ENCODE measurements around the gene FUT8.

FUT8 gene

DNA sequence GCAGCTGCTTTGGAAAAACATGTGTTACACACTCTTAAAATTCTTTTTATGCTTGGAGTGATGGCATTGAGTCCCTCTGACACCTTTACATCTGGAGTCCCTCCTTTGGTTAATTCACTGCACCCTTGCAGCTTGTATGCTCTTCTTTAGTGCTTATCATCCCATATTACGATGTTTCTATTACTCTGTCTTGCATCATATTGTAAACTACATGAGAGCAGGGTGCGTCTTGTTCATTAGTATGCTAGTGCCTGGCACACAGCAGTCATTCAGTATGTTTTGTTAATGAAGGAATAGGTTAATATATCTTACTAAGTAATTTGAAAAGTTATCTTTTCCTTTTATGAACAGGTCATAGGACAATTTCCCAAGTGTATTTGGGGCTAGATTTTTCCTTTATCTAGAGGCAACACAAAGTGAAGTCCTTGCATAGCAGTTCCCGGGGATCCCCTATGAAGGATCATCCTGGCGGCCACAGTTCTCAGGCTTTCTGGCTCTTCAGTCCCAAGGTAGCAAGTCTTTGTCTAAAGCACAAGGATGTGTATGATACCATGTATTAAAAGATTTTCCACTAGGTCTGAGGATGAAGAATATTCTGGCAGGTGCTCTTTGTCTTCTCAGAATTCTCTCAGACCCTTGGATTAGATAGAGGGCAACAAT, 363.8 kb downstream of the FUT8 start:
- DNase-seq (ENCODE audit: low spot score), result no peak

DNA sequence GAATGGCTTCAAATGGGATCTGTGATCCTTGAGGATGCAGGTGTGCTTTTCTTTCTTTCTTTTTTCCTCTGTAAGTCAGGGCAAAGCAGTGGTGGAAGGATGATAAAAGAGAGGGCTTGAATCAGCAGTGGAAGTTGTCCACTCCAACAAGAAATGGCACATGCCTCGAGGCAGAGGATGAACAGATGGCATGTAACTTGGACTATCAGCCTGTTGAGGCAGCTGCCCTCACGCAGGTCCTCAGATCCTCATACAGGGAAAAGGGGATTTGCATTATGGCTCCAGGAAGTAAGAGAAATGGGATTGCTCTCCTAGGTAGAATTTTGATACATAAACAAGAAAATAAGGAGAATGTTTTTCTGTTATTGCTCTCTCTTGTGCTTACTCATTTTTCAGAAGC, 368.0 kb downstream of the FUT8 start:
- no peak for DNase-seq (ENCODE audit: low spot score)

- DNase-seq (ENCODE audit: low spot score), result no peak
Observed at GRCh38 chr14:65783101-65783500, 370.6 kb downstream of the FUT8 start.

DNA sequence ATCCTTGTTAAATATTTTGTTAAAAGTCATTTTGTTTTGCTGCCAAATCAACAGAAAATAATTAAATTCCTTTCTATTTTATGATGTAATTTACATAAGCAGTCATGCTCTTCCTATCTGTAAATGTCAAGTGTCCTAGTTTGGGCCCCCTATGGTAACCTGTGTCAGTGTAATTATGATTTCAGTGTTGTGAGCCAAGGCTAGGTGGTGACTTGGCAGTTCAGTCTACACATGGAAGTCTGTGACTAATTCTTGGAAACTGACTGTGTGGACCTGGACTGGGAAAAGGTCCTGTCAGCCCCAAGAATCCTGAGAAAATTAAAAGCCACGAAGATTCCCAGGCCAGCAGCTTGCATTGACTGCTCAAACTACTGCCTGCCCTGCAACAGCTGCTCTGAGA, 371.0 kb downstream of the FUT8 start:
- no peak for DNase-seq (ENCODE audit: low spot score)

GRCh38 chr14:65784574-65784973, 372.0 kb downstream of the FUT8 start:
- no peak for DNase-seq (ENCODE audit: low spot score)

- DNase-seq (ENCODE audit: low spot score), result no peak
Observed at GRCh38 chr14:65787461-65787860, 374.9 kb downstream of the FUT8 start.

GRCh38 chr14:65788876-65789275, 376.3 kb downstream of the FUT8 start:
- no peak for DNase-seq (ENCODE audit: low spot score)

GRCh38 chr14:65789363-65789762, 376.8 kb downstream of the FUT8 start:
- DNase-seq (ENCODE audit: low spot score), result no peak

- DNase-seq (ENCODE audit: low spot score), result no peak
Observed at GRCh38 chr14:65790172-65790815, 377.8 kb downstream of the FUT8 start.

- DNase-seq (ENCODE audit: low spot score), result no peak
Observed at GRCh38 chr14:65791191-65791981, 378.9 kb downstream of the FUT8 start.

- no peak for DNase-seq (ENCODE audit: low spot score)
Observed at GRCh38 chr14:65792208-65792905, 379.8 kb downstream of the FUT8 start.
